ENCODE data around the gene SIRT7.
A peak's percentile ranks its signal among the peaks of the same experiment; 100 is the strongest.

The SIRT7 gene

GRCh38 chr17:81904600-81905423 lies 13.2 kb downstream of the SIRT7 start:
- no peak for DNase-seq

- no peak for DNase-seq
These were observed 13.9 kb downstream of the SIRT7 start for GRCh38 chr17:81903896-81904599.

DNA sequence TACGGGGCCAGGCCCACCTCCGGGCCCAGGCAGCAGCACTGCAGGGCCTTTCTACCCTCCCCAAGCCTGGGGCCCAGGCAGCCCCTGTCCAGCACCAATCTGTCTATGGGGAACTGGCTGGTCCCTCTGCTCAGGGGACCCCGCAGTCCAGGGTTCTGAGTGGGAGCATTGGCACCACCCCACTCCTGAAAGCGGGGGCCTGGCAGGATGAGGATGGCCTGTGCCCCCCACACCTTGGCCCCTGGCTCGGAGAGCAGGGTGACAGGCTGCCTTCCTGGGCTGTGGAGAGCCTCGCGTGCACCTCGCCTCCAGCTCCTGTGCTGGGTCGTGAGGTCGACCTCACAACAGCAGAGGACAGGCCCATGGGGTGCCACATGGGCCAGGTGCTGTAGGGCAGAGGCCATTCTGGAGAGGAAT lies 14.6 kb downstream of the SIRT7 start:
- DNase-seq, result no peak

GRCh38 chr17:81902653-81903414 lies 15.1 kb downstream of the SIRT7 start:
- no peak for DNase-seq

DNA sequence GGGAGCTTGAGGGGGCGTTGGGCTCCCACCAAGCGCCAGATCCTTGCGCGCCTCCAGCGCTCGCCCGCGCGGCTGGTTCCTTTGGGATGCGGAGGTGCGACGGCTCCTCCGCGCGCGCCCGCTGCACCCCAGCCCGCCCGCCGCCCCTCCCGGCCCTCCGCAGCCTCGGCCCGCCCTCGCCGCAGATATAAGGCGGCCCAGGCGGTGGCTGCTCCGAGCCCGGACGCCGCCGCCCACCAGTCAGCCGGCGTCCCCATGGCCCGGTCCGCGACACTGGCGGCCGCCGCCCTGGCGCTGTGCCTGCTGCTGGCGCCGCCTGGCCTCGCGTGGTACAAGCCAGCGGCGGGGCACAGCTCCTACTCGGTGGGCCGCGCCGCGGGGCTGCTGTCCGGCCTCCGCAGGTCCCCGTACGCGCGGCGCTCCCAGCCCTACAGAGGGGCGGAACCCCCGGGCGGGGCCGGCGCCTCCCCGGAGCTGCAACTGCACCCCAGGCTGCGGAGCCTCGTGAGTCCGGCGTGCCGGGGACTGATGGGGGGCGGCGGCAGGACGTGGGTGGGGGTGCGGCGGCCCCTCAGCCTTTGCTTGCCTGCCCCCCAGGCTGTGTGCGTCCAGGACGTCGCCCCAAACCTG lies 15.8 kb downstream of the SIRT7 start, which contains the start of gene NPB:
TSS of gene NPB (plus strand) at position 216 of the 630 bp plus-strand sequence. CDS start at position 256, 40 bp downstream.
- DNase-seq, result no peak

DNA sequence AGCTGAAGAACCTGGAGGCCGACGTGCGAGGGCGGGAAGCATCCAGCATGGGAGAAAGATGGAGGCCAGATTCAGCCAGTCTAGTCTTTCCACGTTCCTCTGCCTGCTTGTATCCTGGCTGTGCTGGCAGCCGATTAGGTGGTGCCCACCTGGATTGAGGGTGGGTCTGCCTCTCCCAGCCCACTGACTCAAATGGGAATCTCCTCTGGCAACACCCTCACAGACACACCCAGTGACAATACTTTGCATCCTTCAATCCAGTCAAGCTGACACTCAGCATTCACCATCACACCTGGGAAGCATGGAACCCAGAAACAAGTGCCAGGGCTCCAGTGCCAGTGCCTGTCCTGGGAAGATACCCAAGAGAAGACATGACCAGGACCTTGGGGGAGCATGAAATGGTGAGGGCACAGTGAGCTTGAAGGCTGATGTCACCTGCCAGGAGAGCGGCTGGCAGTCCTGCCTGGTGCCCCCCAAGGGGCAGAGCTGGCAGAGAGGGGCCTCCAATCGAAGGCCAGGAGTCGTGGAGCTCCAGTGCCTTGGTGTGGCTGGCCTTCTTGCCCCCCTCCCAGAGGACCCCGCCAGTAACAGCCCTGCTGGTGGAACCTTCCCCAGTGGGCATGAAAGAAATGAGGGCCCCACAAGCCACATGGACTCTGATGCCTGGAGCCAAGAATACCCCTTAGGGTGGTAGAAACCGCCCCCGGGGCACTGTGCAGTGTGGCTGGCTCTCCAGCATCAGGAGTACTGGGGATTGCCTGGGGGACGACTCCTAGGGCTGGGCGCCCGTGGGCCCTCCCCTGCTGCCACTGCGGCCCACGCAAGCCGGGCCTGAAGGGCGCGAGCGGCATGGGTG lies 16.6 kb downstream of the SIRT7 start:
- no peak for DNase-seq

- DNase-seq, result no peak
These were observed 17.7 kb downstream of the SIRT7 start for GRCh38 chr17:81900181-81900820.

- DNase-seq, result no peak
These were observed 18.3 kb downstream of the SIRT7 start for GRCh38 chr17:81899514-81900166.

DNA sequence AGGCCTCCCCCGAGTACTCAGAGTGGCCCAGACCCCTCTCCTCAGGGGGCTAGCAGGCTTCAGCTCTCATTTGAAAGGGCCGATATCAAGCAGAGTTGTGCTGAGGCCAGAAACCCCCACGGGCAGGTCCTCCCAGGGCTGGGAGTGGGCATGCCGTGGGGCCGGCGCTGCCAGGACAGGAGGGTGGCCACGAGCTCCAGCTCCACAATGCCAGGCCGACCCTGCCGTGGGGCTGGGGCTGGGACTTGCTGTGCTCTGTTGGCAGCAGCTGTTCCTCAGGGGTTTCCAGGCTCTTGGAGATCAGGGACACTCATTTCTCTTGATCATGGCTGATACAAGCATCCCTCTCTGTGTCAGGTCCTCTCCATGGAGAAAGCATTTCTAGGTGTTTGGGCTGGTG lies 19.1 kb downstream of the SIRT7 start:
- DNase-seq, result no peak

DNA sequence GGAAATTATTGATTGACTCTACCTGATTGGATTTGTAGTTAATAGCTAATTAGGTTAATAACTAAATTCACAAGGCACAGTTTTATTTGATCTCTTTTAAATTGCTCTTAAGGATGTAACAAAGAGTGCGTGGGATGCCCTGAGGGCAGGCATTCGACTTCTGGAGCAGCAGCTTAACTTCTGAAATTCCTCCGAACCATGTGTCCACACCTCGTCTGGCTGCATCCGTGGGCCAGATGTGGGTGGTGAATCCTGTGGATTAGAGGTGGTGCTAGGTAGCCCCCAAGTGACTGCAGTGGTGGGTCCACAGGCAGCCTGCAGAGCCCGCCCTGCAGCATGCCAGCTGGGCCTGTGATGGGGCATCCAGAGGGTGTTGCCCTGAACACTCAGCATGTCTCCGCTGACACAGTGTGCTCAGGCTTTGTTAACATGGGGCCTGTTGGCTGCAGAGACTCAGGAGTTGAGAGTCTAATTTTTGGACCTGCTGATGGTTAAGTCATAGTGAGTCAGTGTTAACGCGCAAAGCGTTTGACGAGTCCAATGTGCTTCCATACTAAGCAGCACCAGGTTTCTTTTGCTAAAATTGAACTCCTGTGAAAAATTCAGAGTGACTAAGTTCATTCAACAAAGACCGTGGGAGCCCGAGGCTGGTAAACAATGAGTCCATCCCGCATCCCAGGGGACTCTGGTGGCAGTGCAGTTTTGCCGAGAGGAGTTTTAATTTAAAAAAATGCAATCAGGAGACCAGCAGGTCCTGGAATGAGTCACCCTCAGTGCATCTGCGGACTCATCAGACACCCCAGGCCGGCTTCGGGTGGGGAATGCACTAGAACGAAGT lies 19.7 kb downstream of the SIRT7 start:
- DNase-seq, result peak; percentile 94

GRCh38 chr17:81895400-81895799 lies 22.6 kb downstream of the SIRT7 start:
- DNase-seq, result no peak

DNA sequence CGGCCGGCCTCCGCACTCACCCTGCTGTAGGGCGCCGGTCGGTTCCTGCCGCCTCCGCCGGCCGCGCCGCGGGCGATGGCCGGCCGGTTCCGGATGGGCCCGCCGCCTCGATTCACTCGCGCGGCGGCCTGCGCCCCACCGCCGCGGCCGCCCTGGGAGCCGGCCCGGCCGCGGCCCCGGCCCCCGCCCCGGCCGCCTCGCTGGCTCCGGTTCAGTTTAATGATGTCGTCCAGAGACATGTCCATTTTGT lies 26.7 kb downstream of the SIRT7 start:
- no peak for DNase-seq

GRCh38 chr17:81890447-81891302 lies 27.3 kb downstream of the SIRT7 start:
- DNase-seq, result no peak

DNA sequence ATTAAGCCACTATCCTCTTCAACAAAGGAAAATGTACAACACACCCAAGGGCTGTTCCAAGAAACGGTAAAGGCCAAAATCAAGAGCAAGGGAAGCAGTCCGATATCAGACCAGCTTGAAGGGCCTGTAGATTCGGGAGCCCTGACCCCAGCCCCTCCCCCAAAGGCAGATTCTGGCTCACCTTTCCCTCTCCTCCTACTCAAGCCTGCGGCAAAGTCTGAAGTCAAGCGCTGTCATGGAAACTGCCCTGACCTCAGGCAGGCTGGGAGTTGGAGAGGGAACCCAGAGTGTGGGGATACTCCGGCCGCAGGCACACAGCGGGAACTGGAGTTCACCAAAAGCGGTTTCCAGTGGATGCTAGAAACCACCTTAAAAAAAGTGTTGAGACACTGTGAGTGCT lies 28.4 kb downstream of the SIRT7 start:
- no peak for DNase-seq

- DNase-seq, result no peak
These were observed 28.9 kb downstream of the SIRT7 start for GRCh38 chr17:81888988-81889595.

GRCh38 chr17:81888105-81888987 lies 29.6 kb downstream of the SIRT7 start:
- DNase-seq, result no peak

DNA sequence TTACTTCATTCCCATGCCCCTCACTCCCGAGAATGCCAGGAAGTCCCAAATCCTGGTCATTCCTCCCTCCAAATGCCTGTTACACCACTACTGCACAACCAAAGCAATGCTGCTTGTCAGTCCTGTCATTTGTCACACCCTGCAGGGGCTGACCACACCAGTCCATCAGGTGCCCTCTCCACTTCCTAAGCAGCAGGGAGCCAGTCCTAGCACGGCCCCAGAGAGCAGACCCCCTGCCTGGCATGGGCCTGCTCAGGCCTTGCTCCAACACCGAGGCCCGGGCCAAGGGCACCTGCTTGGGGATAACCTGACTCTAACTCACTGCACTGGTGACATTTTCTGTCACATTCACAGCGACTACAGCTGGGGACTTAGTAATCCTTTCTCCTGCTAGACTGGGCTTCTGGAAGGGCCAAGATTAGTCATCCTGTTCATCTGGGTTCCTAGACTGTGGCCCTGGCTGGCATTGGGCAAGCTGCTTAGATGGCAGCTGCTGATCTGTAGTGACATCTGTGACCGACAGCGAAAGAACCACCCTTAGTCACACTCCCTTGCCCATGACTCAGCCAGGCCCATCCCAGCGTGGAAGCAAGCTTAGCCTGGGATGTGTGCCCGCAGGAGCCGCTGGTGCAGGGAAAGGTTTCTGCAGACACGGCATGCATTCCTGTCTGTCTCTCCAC lies 32.0 kb downstream of the SIRT7 start:
- no peak for DNase-seq
